Lung microvascular endothelial cell (primary cell): ENCODE results near the gene KANK3. TPM values are rescaled to one million over a fixed set of nuclear protein-coding genes. Genes with fewer than 3 reads are reported as not detected.
"Not testable (repeated sequence)": the region's sequence is repeated elsewhere in the genome, so short reads cannot be mapped to it uniquely, and the experiment has no call there.

Experiments
- DNase-seq, 2 donors: peaks; one replicate each; pipeline versions ENCODE4 v3.0.0 to v3.0.0-alpha.2; 2010; ENCODE audit warnings: low read depth in 2 of 2
- total RNA-seq: library from RNA; depleted of rRNA; stranded (reverse); fragments of >200 nt; gene quantifications from 2 replicates; pipeline ENCODE4 v1.2.1, GENCODE V29; 2014

Gene KANK3
- total RNA-seq, 1 donor from 2014 or later: 148 TPM

DNA sequence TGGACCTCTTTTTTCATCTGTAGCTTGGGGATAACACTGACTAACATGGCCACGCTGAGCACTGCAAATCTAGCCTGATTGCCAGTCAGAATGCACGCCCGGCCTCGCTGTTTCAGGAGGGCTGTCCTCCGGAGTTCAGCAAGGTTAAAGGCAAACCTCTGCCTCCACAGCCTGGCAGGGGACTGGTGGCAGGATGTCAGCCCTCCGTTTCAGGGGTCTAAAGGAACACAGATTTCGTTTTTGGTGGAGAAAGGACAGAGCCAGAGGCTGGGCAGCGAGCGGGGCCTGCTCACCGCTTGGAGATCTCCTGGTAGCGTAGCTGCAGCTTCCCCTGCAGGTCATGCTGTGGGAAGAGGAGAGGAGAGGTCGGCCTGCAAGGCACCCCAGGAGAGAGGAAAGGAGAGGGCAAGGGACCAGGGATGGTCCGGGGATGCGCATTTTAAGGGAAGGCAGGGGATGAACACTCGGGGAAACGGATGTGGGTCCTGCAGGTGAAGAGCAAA, 22.4 kb downstream of the KANK3 start:
- peak in 1 of 2 donors; percentile 25 for DNase-seq

GRCh38 chr19:8319807-8320520, 23.1 kb downstream of the KANK3 start:
- no peak for DNase-seq

DNA sequence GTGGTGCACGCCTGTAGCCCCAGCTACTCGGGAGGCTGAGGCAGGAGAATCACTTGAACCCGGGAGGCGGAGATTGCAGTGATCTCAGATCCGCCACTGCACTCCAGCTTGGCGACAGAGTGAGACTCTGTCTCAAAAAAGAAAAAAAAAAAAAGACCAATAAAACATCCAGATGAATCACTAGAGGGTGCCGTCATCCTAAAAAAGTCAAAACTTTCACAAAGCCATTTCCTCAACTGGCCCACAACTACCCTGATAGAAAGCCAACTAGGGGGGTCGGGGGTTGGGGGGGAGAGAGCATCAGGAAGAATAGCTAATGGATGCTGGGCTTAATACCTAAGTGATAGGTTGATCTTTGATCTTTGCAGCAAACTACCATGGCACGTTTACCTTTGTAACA, 24.2 kb downstream of the KANK3 start:
- not testable (repeated sequence) for DNase-seq

- no peak for DNase-seq
Measured at GRCh38 chr19:8316351-8317125, 26.5 kb downstream of the KANK3 start.

DNA sequence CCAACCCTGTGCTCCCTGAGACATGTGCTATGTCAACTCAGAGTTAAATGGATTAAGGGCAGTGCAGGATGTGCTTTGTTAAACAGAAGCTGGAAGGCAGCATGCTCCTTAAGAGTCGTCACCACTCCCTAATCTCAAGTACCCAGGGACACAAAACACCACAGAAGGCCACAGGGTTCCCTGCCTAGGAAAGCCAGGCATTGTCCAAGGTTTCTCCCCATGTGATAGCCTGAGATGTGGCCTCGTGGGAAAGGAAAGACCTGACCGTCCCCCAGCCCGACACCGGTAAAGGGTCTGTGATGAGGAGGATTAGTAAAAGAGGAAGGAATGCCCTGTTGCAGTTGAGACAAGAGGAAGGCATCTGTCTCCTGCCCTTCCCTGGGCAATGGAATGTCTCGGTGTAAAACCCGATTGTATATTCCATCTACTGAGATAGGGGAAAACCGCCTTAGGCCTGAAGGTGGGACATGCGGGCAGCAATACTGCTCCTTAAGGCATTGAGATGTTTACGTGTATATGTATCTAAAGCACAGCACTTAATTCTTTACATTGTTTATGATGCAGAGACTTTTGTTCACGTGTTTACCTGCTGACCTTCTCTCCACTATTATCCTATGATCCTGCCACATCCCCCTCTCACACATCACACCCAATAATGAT, 28.0 kb downstream of the KANK3 start:
- DNase-seq: not testable (repeated sequence)

DNA sequence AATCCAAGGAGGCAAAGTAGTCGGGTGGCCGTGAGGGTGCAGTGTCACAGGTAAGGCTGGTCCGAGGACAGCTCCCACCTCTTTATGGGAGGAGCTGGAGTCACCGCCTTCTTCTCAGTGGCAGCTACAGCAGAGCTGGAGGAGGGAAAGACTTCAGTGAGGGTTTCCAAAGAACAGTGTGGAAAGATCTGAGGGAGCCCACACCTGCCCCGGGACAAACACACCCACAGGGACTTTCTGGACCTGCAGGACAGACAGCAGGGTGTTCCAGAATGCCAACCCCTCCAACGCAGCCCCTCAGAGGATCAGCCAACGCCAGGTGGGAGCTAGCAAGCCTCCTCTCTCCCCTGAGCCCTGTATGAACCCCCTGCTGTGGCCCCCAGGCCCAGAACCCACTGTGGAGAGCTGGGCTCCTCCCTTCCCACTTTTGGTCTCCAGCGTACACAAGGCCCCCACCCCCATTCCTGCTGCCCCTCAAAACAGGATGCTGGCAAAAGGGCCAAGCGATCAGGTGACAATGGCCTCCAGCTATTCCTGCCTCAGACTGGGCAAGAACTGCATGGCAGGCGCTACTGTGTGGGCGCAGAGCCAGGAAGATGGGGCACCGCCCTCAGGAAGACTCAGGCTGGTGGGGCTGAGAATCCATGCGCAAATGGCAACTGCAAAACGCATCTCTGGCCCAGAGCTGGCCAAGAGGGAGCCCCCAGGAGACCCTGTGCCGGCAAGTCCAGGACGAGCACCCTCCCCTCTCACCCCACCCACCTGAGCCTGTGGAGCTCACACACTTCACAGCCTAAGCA, 31.4 kb downstream of the KANK3 start:
- peak in 1 of 2 donors; percentile 43 for DNase-seq

GRCh38 chr19:8310342-8311055, 32.6 kb downstream of the KANK3 start:
- DNase-seq: no peak

GRCh38 chr19:8308891-8309291, 34.2 kb downstream of the KANK3 start:
- no peak for DNase-seq

GRCh38 chr19:8307965-8308866, 34.8 kb downstream of the KANK3 start, which contains the start of gene CD320:
Gene CD320, minus strand, starts transcription at chr19:8308358. Its CDS starts 68 bp downstream, at chr19:8308290.
- DNase-seq: peak; percentile 91 to 93

GRCh38 chr19:8307400-8307964, 35.6 kb downstream of the KANK3 start:
- DNase-seq: no peak

DNA sequence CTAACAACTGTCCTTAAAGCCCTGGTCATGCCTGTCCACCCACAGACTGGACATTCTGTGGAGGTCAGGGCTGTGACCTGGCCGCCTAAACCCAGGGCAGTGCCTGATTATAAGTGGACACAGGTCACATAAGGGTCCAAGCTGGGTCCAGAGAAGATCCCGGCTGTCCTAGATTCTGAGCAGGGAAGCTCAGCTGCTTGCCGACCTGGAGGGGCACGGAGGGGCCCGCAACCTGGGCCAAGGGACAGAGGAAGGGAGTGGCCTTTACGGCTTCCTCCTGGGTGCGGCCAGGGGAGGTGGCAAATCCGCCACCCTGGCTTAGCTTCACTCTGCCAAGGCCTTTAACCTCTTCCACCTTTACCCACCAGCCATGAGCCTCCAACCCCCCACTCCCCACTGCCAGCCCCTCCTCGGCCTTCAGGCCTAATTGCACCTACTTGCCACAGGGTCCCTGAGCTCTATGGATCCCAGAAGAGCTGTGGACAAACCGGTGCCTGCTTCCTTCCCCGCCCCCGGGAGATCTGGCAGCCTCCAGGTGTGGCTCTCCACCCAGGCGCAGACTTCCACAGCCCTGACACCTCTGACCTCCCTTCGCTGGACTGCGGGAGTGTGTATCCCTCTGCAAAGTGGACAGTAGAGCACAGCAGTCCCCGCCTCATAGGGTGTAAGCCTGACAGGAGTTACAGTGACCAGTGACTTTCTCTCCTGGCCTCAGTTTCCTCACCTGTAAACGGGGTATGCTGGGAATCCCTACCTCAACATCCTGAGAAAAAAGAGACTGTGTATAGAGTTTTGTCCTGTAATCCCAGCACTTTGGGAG, 36.6 kb downstream of the KANK3 start:
- DNase-seq: no peak

DNA sequence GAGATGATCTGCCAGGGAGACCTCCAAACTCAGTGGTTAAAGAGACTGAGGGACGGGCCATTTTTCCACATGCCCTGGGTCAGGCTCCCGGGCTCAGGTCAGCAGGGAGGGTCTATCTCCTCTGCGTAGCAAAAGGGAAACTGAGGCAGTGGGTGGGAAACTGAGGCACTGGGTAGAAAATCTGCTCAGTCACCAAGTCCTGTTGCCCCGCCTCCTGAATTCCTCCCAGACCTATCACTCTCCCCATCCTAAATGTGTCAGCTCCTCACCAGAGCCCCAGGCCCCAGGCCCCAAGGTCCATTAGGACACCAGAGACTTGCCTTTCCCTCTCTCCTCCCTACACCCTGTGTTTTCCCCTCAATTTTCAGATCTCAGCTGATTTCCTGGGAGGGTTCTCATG, 37.3 kb downstream of the KANK3 start:
- DNase-seq: no peak

DNA sequence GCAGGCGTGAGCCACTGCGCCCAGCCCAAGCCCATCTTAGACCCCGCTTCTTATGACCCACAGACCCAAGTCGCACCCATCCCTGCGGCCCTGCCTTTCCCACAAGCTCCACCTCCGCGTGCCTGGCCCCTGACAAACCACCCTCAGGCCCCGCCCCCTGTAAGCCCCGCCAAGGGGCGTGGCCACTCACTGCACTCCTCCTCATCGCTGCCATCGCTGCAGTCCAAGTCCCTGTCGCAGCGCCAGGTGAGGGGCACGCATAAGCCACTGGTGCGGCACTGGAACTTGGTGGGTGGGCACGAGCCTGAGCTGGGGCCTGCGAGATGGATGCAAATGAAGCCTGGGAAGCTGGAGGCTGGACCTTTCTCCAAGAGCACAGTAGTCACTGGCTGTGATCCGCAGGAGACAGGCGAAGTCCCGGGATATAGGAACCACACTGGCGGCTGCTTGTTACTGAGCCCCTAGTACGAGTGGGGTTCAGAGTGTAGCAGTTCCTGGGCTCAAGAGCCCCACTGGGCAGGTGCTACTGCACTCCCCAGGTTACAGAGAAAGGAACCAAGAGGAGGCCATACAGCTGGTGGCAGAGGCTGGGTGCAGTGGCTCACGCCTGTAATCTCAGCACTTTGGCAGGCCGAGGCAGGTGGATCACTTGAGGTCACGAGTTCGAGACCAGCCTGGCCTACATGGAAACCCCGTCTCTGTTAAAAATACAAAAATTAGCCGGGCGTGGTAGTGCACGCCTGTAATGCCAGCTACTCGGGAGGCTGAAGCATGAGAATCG, 38.0 kb downstream of the KANK3 start:
- DNase-seq: no peak

DNA sequence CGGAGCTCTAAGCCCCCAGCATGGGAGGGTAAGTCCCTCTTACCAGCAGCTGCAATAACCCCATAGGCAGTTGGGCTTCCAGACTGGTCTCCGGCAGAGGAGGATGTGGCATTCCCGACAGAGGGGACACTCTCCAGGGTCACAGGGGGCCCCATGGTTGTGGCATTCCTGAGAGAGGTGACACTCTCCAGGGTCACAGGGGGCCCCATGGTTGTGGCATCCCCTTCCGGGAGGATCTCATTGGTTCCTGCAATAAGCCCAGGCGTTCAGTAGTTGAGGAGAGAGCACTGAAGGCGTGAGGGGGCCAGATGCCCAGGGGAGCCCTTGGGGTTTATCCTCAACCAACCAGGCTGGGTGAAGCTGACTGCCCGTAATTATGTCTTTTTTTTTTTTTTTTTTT, 40.3 kb downstream of the KANK3 start:
- DNase-seq: no peak

DNA sequence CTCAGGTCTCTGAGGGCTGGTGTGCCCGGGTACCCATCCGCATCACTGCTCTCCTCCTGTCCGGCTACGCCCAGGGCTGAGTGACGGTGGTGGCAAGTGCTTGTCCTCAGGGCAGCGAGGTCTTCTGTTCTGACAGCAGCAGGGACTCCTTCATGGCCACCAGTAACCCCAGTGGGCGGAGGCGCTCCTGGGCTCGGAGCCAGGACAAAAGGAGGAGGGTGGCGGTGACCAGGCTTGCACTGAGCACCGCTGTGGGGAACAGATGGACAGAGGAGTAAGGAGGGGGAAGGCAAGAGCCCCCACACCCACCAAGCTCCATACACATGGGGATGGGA, 40.7 kb downstream of the KANK3 start:
- DNase-seq: no peak

DNA sequence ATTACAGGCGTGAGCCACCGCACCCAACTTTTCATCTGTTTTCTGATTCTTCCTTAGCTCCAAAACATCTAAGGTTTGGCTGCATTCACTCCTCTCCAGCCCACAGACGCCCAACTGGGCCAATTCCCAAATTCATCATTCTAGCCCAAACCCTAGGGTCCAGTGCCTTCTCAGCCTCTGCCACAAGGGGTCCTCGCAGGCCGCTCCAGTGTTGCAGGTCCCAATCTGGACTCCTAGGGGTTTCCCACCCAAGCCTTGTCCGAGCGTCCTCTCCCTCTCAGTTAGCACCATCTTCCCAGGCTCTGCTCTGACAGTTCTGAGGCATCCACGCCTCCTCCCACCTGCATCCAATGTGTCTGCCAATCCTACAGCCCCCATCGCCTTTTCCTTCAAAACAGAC, 51.7 kb downstream of the KANK3 start:
- DNase-seq: not testable (repeated sequence)

GRCh38 chr19:8276508-8276907, 66.6 kb downstream of the KANK3 start:
- DNase-seq: not testable (repeated sequence)
